H1 (cell line): ENCODE results near the gene NAA11. TPM values are rescaled to one million over a fixed set of nuclear protein-coding genes. Genes with fewer than 3 reads are reported as not detected.

Source experiments
- CTCF ChIA-PET: fragments of 300-600 bp; sonication (Branson Sonifier 250); formaldehyde crosslinking; loops from one replicate; lab custom pipeline; 2021; ENCODE audit not compliant: partially characterized antibody; lab: Charles Lee
- POLR2A ChIA-PET: fragments of 300-600 bp; sonication (Branson Sonifier 250); formaldehyde crosslinking; loops from one replicate; lab custom pipeline; 2021; ENCODE audit warnings: inconsistent platforms; ENCODE audit not compliant: partially characterized antibody; lab: Charles Lee
- DNase-seq, 2 experiments: peaks; one replicate each; pipeline versions ENCODE4 v3.0.0 to v3.0.0-alpha.2; 2010 to 2022; ENCODE audit warnings: low spot score in 2 of 2, low read depth in 1 of 2, mixed read lengths in 1 of 2
- FAIRE-seq: peaks from 2 replicates; lab custom pipeline; 2011; peaks lifted over from hg19 to GRCh38; lab: Jason Lieb, UNC
- H2AFZ ChIP-seq: 2 replicates; pipeline ENCODE4 v1.8.1; 2012; ENCODE audit warnings: low read length, inconsistent platforms
- H2AK5ac ChIP-seq: 2 replicates; pipeline ENCODE4 v1.6.1; 2013; ENCODE audit warnings: low read depth, low read length
- H2BK120ac ChIP-seq: replicated peaks from 2 replicates; pipeline ENCODE3; 2013; ENCODE audit warnings: low read depth, low read length, inconsistent platforms
- H2BK12ac ChIP-seq: 2 replicates; pipeline ENCODE4 v1.6.1; 2013; ENCODE audit warnings: low read depth, low read length
- H2BK15ac ChIP-seq: 2 replicates; pipeline ENCODE4 v1.6.1; 2013; ENCODE audit warnings: low read length
- H2BK20ac ChIP-seq: 2 replicates; pipeline ENCODE4 v1.6.1; 2013; ENCODE audit warnings: low read length
- H2BK5ac ChIP-seq: 2 replicates; pipeline ENCODE4 v1.6.1; 2013; ENCODE audit warnings: low read depth, low read length
- H3K14ac ChIP-seq: 2 replicates; pipeline ENCODE4 v1.6.1; 2013; ENCODE audit warnings: inconsistent platforms; ENCODE audit not compliant: insufficient read length
- H3K18ac ChIP-seq: 2 replicates; pipeline ENCODE4 v1.6.1; 2013; ENCODE audit warnings: low read length; ENCODE audit errors: extremely low read depth
- H3K23ac ChIP-seq: 2 replicates; pipeline ENCODE4 v1.6.1; 2013; ENCODE audit warnings: inconsistent platforms; ENCODE audit not compliant: insufficient read length
- H3K23me2 ChIP-seq: 2 replicates; pipeline ENCODE4 v1.6.1; 2013; ENCODE audit warnings: low read depth, low read length
- H3K27ac ChIP-seq: 2 replicates; pipeline ENCODE4 v1.6.1; 2011; ENCODE audit warnings: low read depth, low read length, inconsistent platforms
- H3K27me3 ChIP-seq, 4 experiments: replicated peaks in 1 of 4; 1 replicate in 1 of 4; 2 replicates in 3 of 4; pipeline versions ENCODE4 v1.6.1 to v1.8.1; 2011 to 2013; ENCODE audit warnings: low read length in 3 of 4, mild to moderate bottlenecking in 3 of 4, inconsistent platforms in 2 of 4, mixed read lengths in 2 of 4, moderate library complexity in 1 of 4; ENCODE audit not compliant: control insufficient read depth in 3 of 4, insufficient read depth in 3 of 4; ENCODE audit errors: extremely low read depth in 1 of 4
- H3K36me3 ChIP-seq, 4 experiments: 2 replicates each; pipeline versions ENCODE4 v1.6.1 to v1.8.1; 2011 to 2013; ENCODE audit warnings: mild to moderate bottlenecking in 4 of 4, low read length in 3 of 4, moderate library complexity in 2 of 4, control low read depth in 1 of 4, inconsistent platforms in 1 of 4; ENCODE audit not compliant: insufficient read depth in 4 of 4, control insufficient read depth in 2 of 4
- H3K4ac ChIP-seq: replicated peaks from 2 replicates; pipeline ENCODE3; 2013; ENCODE audit warnings: low read length, low read depth, mixed read lengths, inconsistent platforms; ENCODE audit not compliant: insufficient read length
- H3K4me1 ChIP-seq, 4 experiments: replicated peaks in 1 of 4; 1 replicate in 1 of 4; 2 replicates in 3 of 4; pipeline versions ENCODE4 v1.6.1 to v1.8.1; 2011 to 2013; ENCODE audit warnings: low read length in 3 of 4, inconsistent platforms in 2 of 4, mixed read lengths in 1 of 4; ENCODE audit not compliant: insufficient read depth in 4 of 4, control insufficient read depth in 3 of 4
- H3K4me2 ChIP-seq, 2 experiments: 2 replicates each; pipeline versions ENCODE4 v1.6.1 to v1.8.1; 2011 to 2013; ENCODE audit warnings: low read depth in 2 of 2, low read length in 2 of 2, control low read depth in 1 of 2, inconsistent platforms in 1 of 2, mild to moderate bottlenecking in 1 of 2; ENCODE audit not compliant: insufficient read depth in 1 of 2
- H3K4me3 ChIP-seq, 4 experiments: fragments of 200-600, 300-600 bp in 1 of 4; sonication (generic), shearing (Covaris generic), sonication (Bioruptor Twin) in 1 of 4; 2 replicates each; pipeline versions ENCODE4 v1.5.1 to v1.8.1; 2011 to 2016; ENCODE audit warnings: low read length in 4 of 4, low read depth in 3 of 4, control low read depth in 2 of 4, inconsistent platforms in 2 of 4, mild to moderate bottlenecking in 2 of 4, mixed read lengths in 1 of 4, moderate library complexity in 1 of 4; ENCODE audit not compliant: insufficient read depth in 2 of 4; ENCODE audit errors: extremely low read depth in 1 of 4
- H3K56ac ChIP-seq: replicated peaks from 2 replicates; pipeline ENCODE3; 2013; ENCODE audit warnings: low read depth, mild to moderate bottlenecking, mixed read lengths, low read length, inconsistent platforms; ENCODE audit not compliant: insufficient read length
- H3K79me1 ChIP-seq: 2 replicates; pipeline ENCODE4 v1.6.1; 2013; ENCODE audit warnings: low read depth, low read length, control low read depth
- H3K79me2 ChIP-seq, 2 experiments: 2 replicates each; pipeline versions ENCODE4 v1.6.1 to v1.8.1; 2012 to 2013; ENCODE audit warnings: low read length in 2 of 2, mild to moderate bottlenecking in 2 of 2, inconsistent platforms in 1 of 2; ENCODE audit not compliant: insufficient read depth in 2 of 2, control insufficient read depth in 1 of 2
- H3K9ac ChIP-seq, 4 experiments: replicated peaks in 1 of 4; 1 replicate in 1 of 4; 2 replicates in 3 of 4; pipeline versions ENCODE4 v1.6.1 to v1.8.1; 2011 to 2013; ENCODE audit warnings: low read depth in 3 of 4, low read length in 3 of 4, control low read depth in 2 of 4, mild to moderate bottlenecking in 2 of 4, moderate library complexity in 2 of 4, inconsistent platforms in 1 of 4; ENCODE audit errors: extremely low read depth in 1 of 4
- H3K9me3 ChIP-seq, 2 experiments: 2 replicates each; pipeline versions ENCODE4 v1.6.1 to v1.8.1; 2012 to 2013; ENCODE audit warnings: mild to moderate bottlenecking in 2 of 2, moderate library complexity in 2 of 2, control low read depth in 1 of 2, inconsistent platforms in 1 of 2, low read depth in 1 of 2, low read length in 1 of 2, mixed read lengths in 1 of 2; ENCODE audit not compliant: insufficient read depth in 2 of 2
- H4K20me1 ChIP-seq, 2 experiments: replicated peaks in 1 of 2; 2 replicates each; pipeline versions ENCODE3 to v1.8.1; 2011 to 2013; ENCODE audit warnings: inconsistent platforms in 2 of 2, low read length in 2 of 2, mild to moderate bottlenecking in 1 of 2; ENCODE audit not compliant: insufficient read depth in 2 of 2, control insufficient read depth in 1 of 2
- H4K5ac ChIP-seq: 2 replicates; pipeline ENCODE4 v1.6.1; 2013; ENCODE audit warnings: low read length, low read depth, mixed read lengths, inconsistent platforms; ENCODE audit not compliant: insufficient read length
- H4K8ac ChIP-seq: 2 replicates; pipeline ENCODE4 v1.8.0; 2013; ENCODE audit warnings: mild to moderate bottlenecking, moderate library complexity, low read length, inconsistent platforms; ENCODE audit not compliant: insufficient read depth; ENCODE audit errors: extremely low read depth
- H4K91ac ChIP-seq: replicated peaks from 2 replicates; pipeline ENCODE3; 2013; ENCODE audit warnings: low read length, mixed read lengths, inconsistent platforms; ENCODE audit not compliant: insufficient read length
- BCL11A ChIP-seq, 2 experiments: IDR thresholded peaks; one replicate each; pipeline ENCODE4 v1.6.1; 2011; ENCODE audit warnings: low read depth in 2 of 2, low read length in 2 of 2, mild to moderate bottlenecking in 2 of 2
- CREB1 ChIP-seq: IDR thresholded peaks from 2 replicates; pipeline ENCODE4 v1.6.1; 2012; ENCODE audit warnings: inconsistent platforms
- GABPA ChIP-seq: IDR thresholded peaks from 2 replicates; pipeline ENCODE4 v1.6.1; 2011; ENCODE audit warnings: mild to moderate bottlenecking, low read length, moderate library complexity, borderline replicate concordance; ENCODE audit not compliant: insufficient read depth
- HDAC6 ChIP-seq: IDR thresholded peaks from one replicate; pipeline ENCODE4 v1.7.1; 2012; ENCODE audit warnings: low read depth, mild to moderate bottlenecking, inconsistent platforms, low read length, moderate library complexity
- JUN ChIP-seq: IDR thresholded peaks from 2 replicates; pipeline ENCODE4 v1.6.1; 2011; ENCODE audit warnings: low read depth, mild to moderate bottlenecking, improper control_type of control experiment, low read length
- MAFK ChIP-seq: IDR thresholded peaks from 2 replicates; pipeline ENCODE4 v1.6.1; 2012; ENCODE audit warnings: low read depth, mild to moderate bottlenecking, improper control_type of control experiment, low read length
- TBP ChIP-seq: IDR thresholded peaks from 2 replicates; pipeline ENCODE4 v1.6.1; 2011; ENCODE audit warnings: low read depth, low read length, improper control_type of control experiment
- whole genome bisulfite sequencing, 2 experiments: shearing (Covaris generic) in 1 of 2; methylation state at CpG; one replicate each; pipeline versions ENCODE4 v1.1.6 to v1.1.7; 2013 to 2015; ENCODE audit warnings: low lambda C conversion rate in 2 of 2, mixed read lengths in 2 of 2, inconsistent platforms in 1 of 2, low coverage in 1 of 2, missing lambda C conversion rate in 1 of 2; ENCODE audit not compliant: insufficient replicate concordance in 2 of 2, insufficient coverage in 1 of 2, insufficient read length in 1 of 2; ENCODE audit errors: extremely low coverage in 1 of 2, missing lambda C conversion rate in 1 of 2; 5-methylcytosine and 5-hydroxymethylcytosine counted together
- polyA plus RNA-seq, 7 experiments: library from polyadenylated mRNA; depleted of rRNA in 3 of 7; stranded (reverse) in 5 of 7; unstranded in 2 of 7; fragments of >200 nt in 5 of 7; fragments of 200-250 nt in 2 of 7; gene quantifications; 1 replicate in 5 of 7; 2 replicates in 1 of 7; 4 replicates in 1 of 7; pipeline versions ENCODE4 v1.2.1 to v1.2.3, GENCODE V29; 2011 to 2013; ENCODE audit warnings: missing spikeins in 2 of 7, mixed read lengths in 2 of 7
- total RNA-seq: library from RNA; stranded (reverse); fragmentation: NEBNext Ultra II Directional; extraction: Animal tissue kit (Norgen Biotek cat#: 25700); gene quantifications from 2 replicates; pipeline ENCODE4 v1.2.1, GENCODE V29; 2021

NAA11 gene
- total and polyA plus RNA-seq, 2 of the 8 experiments (the other 6 are each of a cell fraction or from before 2014, with no cell fraction given) = not detected

DNA sequence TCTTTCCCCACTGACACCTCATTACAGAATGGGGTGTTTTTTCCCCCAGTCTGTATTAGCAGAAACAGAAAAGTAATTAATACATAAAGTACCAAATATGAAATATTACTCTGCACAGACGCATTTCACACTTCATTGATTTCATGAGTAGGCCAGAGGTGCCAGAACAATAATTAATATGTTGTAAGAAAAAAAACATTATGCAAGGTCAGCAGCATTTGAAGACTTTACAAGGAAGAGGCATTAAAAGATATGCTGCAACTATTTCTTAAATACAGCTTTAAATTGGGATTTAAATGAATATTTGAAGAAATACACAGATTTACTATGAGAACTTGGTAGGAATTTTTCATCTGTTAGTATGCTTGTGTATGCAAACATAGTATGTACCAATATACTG is 37.7 kb downstream of the NAA11 start:
- no peak overlapping the region for H4K8ac ChIP-seq
- no peak overlapping the region for H2BK12ac ChIP-seq
- no peak overlapping the region for H3K4me2 ChIP-seq
- H3K4me3 ChIP-seq = no peak overlapping the region
- H3K14ac ChIP-seq = no peak overlapping the region
- no peak overlapping the region for H2BK15ac ChIP-seq
- H3K4ac ChIP-seq = no peak overlapping the region
- no peak overlapping the region for H3K56ac ChIP-seq
- POLR2A ChIA-PET = no interaction called here
- H3K9ac ChIP-seq = no peak overlapping the region
- H4K5ac ChIP-seq = no peak overlapping the region
- no peak overlapping the region for H2AFZ ChIP-seq
- H3K23ac ChIP-seq = no peak overlapping the region
- FAIRE-seq (no peak), DNase-seq (no peak)
- H4K91ac ChIP-seq = no peak overlapping the region
- H2BK5ac ChIP-seq = no peak overlapping the region
- no peaks in the 10 kb centered on the region for H3K36me3 ChIP-seq
- H3K27ac ChIP-seq = no peak overlapping the region
- CTCF ChIA-PET = interaction anchor here (0.7 kb wide), 1 partner anchor 350 kb away, joined by 3 read pairs; no protein-coding TSS in a partner anchor
- H4K20me1 ChIP-seq = no peaks in the 10 kb centered on the region
- H3K79me1 ChIP-seq = no peaks in the 10 kb centered on the region
- H3K9me3 ChIP-seq = no peaks in the 10 kb centered on the region
- no peak overlapping the region for H2AK5ac ChIP-seq
- H2BK20ac ChIP-seq = no peak overlapping the region
- 88% methylated on average over 1 of the region's 1 CpG; no CpG with 5 or more reads in 1 of the 2 experiments for WGBS, 2 experiments
- H3K27me3 ChIP-seq = no peaks in the 10 kb centered on the region
- no peaks in the 10 kb centered on the region for H3K79me2 ChIP-seq
- no peak overlapping the region for H3K18ac ChIP-seq
- H2BK120ac ChIP-seq = no peak overlapping the region
- H3K23me2 ChIP-seq = no peaks in the 10 kb centered on the region
- H3K4me1 ChIP-seq = no peaks in the 10 kb centered on the region
- no peak; the same call in 1 of the 2 replicates for TF ChIP-seq MAFK
- TF ChIP-seq CREB1 = no peak
- TF ChIP-seq BCL11A (IDR thresholded peaks at IDR 0.05; ENCODE audit: low read depth in 2 of 2, low read length in 2 of 2) = no peak
- no peak for TF ChIP-seq TBP
- no peak for TF ChIP-seq JUN
- no peak for TF ChIP-seq GABPA
- TF ChIP-seq HDAC6 = no peak
